ENCODE results near the gene PCDHGC4.

- TF ChIP-seq CTCF (IDR thresholded peaks at IDR 0.05 in 4 of 5, conservative IDR thresholded peaks at IDR 0.05 in 1 of 5) (no peak), POLR2A (IDR thresholded peaks at IDR 0.05) (no peak)
Measured at GRCh38 chr5:141441571-141442170, 43.2 kb upstream of the PCDHGC4 start.
